WTC11 (cell line): ENCODE measurements around the gene KHDC1. TPM values are rescaled to one million over a fixed set of nuclear protein-coding genes. Genes with fewer than 3 reads are reported as not detected.
A peak's percentile ranks its signal among the peaks of the same experiment; 100 is the strongest.

Experiments used
- ATAC-seq: fragments of 200-7000 bp; cut with Tn5 transposase; 2 replicates; pipeline ENCODE4 v1.10.0; 2021; ENCODE audit warnings: mild to moderate bottlenecking, moderate library complexity
- CTCF ChIA-PET: fragments of 300-600 bp; sonication (Branson Sonifier 250); formaldehyde crosslinking; loops from one replicate; lab custom pipeline; 2021; ENCODE audit warnings: antibody characterized with exemption; lab: Charles Lee
- POLR2A ChIA-PET: fragments of 350-600 bp; sonication (Branson Sonifier 250); formaldehyde crosslinking; loops from one replicate; lab custom pipeline; 2021; ENCODE audit warnings: antibody characterized with exemption; lab: Charles Lee
- DNase-seq: peaks from one replicate; pipeline ENCODE4 v3.0.0; 2021; ENCODE audit warnings: low spot score
- H3K27ac Mint-ChIP-seq: 2 replicates; pipeline ENCODE4 v1.8.0; 2021; ENCODE audit warnings: mixed read lengths
- H3K27me3 Mint-ChIP-seq: 2 replicates; pipeline ENCODE4 v1.8.0; 2021; ENCODE audit warnings: low read depth, mild to moderate bottlenecking, moderate library complexity, mixed read lengths
- H3K36me3 Mint-ChIP-seq: 2 replicates; pipeline ENCODE4 v1.8.0; 2021; ENCODE audit warnings: mixed read lengths
- H3K4me1 Mint-ChIP-seq: 2 replicates; pipeline ENCODE4 v1.8.0; 2022; ENCODE audit warnings: mixed read lengths
- H3K4me3 Mint-ChIP-seq: 2 replicates; pipeline ENCODE4 v1.8.0; 2021; ENCODE audit warnings: mild to moderate bottlenecking, moderate library complexity, mixed read lengths
- H3K9me3 Mint-ChIP-seq: 2 replicates; pipeline ENCODE4 v1.8.0; 2021; ENCODE audit warnings: mixed read lengths
- ARID4B ChIP-seq: sonication (generic); formaldehyde crosslinking; IDR thresholded peaks from 2 replicates; pipeline ENCODE4 v1.8.0; 2023; ENCODE audit warnings: missing genetic modification reagents, mild to moderate bottlenecking, borderline replicate concordance
- CREM ChIP-seq: sonication (generic); formaldehyde crosslinking; IDR thresholded peaks from 2 replicates; pipeline ENCODE4 v1.8.1; 2022; ENCODE audit warnings: mild to moderate bottlenecking, missing genetic modification reagents, moderate library complexity
- ESRRA ChIP-seq: sonication (generic); formaldehyde crosslinking; IDR thresholded peaks from 2 replicates; pipeline ENCODE4 v1.8.1; 2022; ENCODE audit warnings: mild to moderate bottlenecking, missing genetic modification reagents, borderline replicate concordance
- ETV6 ChIP-seq: sonication (generic); formaldehyde crosslinking; IDR thresholded peaks from 2 replicates; pipeline ENCODE4 v1.8.1; 2022; ENCODE audit warnings: mild to moderate bottlenecking, missing genetic modification reagents
- FOXJ3 ChIP-seq: sonication (generic); formaldehyde crosslinking; IDR thresholded peaks from 2 replicates; pipeline ENCODE4 v1.9.0; 2021; ENCODE audit warnings: missing genetic modification reagents, mild to moderate bottlenecking, borderline replicate concordance
- KAT7 ChIP-seq: sonication (generic); formaldehyde crosslinking; IDR thresholded peaks from 2 replicates; pipeline ENCODE4 v1.8.1; 2023; ENCODE audit warnings: missing genetic modification reagents, mild to moderate bottlenecking, borderline replicate concordance
- MXD4 ChIP-seq: fragments of 250-450 bp; sonication (Bioruptor Pico); IDR thresholded peaks from 2 replicates; pipeline ENCODE4 v1.8.0; 2021; ENCODE audit warnings: mild to moderate bottlenecking, moderate library complexity, borderline replicate concordance
- OVOL2 ChIP-seq: fragments of 250-450 bp; sonication (Bioruptor Pico); IDR thresholded peaks from 2 replicates; pipeline ENCODE4 v1.9.0; 2021; ENCODE audit warnings: mild to moderate bottlenecking, borderline replicate concordance
- STAT6 ChIP-seq: sonication (generic); formaldehyde crosslinking; conservative IDR thresholded peaks from 2 replicates; pipeline ENCODE4 v1.8.1; 2023; ENCODE audit warnings: mild to moderate bottlenecking, low read depth, missing genetic modification reagents, moderate library complexity
- ZBTB21 ChIP-seq: sonication (generic); formaldehyde crosslinking; IDR thresholded peaks from 2 replicates; pipeline ENCODE4 v1.8.1; 2023; ENCODE audit warnings: mild to moderate bottlenecking, missing genetic modification reagents, borderline replicate concordance
- total RNA-seq: library from RNA; stranded (reverse); gene quantifications from 3 replicates; pipeline ENCODE4 v1.2.3, GENCODE V29; 2021
- TF ChIP-seq, protein P1 (sequence below): fragments of 250-450 bp; sonication (Bioruptor Pico); IDR thresholded peaks from 2 replicates; pipeline ENCODE4 v1.9.0; 2021; ENCODE audit warnings: mild to moderate bottlenecking
- TF ChIP-seq, protein P2 (sequence below): fragments of 250-450 bp; sonication (Bioruptor Pico); IDR thresholded peaks from 2 replicates; pipeline ENCODE4 v1.8.0; 2021; ENCODE audit warnings: mild to moderate bottlenecking
- TF ChIP-seq, protein P3 (sequence below): sonication (generic); formaldehyde crosslinking; IDR thresholded peaks from 2 replicates; pipeline ENCODE4 v1.8.1; 2023; ENCODE audit warnings: mild to moderate bottlenecking, moderate library complexity, missing genetic modification reagents
- TF ChIP-seq, protein P4 (sequence below): sonication (generic); formaldehyde crosslinking; IDR thresholded peaks from 2 replicates; pipeline ENCODE4 v1.8.1; 2023; ENCODE audit warnings: mild to moderate bottlenecking, missing genetic modification reagents, borderline replicate concordance

The KHDC1 gene
- total RNA-seq, 1 experiment from 2014 or later = 8.9 TPM

DNA sequence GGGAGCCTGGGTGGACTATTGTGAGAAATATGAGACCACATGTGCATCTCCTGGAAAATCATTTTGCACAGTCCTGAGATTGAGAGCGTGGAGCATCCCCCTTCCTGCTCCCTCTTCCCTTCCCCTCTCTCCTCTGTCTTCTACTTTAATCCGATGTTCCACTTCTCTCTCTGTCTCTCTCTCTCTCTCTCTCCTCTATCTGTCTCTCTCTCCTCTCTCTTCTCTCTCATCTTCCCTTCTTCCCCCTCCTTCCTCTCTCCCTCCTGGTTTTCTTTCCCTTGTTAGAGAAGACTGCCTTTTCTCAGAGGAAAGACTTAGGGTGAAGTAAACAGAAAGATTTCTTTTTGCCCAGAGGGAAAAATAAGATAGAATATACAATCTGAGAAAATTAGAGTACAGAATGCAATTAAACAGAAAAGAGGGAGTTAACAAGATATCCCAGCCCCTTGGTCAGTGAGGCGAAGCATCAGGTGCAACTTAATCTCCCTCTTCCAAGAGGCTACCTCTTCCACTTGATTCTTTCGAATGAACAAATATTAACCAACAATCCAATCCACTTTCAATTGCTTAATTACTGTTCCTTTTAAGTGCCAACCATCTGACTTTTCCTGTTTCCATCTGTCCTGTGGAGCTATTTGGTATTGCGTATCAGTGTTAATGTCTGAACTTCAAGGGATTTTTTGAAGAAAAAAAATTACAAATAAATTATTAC, 14.6 kb downstream of the KHDC1 start:
- H3K27me3 Mint-ChIP-seq = no peaks in the 10 kb centered on the region
- TF ChIP-seq, protein P1, sequence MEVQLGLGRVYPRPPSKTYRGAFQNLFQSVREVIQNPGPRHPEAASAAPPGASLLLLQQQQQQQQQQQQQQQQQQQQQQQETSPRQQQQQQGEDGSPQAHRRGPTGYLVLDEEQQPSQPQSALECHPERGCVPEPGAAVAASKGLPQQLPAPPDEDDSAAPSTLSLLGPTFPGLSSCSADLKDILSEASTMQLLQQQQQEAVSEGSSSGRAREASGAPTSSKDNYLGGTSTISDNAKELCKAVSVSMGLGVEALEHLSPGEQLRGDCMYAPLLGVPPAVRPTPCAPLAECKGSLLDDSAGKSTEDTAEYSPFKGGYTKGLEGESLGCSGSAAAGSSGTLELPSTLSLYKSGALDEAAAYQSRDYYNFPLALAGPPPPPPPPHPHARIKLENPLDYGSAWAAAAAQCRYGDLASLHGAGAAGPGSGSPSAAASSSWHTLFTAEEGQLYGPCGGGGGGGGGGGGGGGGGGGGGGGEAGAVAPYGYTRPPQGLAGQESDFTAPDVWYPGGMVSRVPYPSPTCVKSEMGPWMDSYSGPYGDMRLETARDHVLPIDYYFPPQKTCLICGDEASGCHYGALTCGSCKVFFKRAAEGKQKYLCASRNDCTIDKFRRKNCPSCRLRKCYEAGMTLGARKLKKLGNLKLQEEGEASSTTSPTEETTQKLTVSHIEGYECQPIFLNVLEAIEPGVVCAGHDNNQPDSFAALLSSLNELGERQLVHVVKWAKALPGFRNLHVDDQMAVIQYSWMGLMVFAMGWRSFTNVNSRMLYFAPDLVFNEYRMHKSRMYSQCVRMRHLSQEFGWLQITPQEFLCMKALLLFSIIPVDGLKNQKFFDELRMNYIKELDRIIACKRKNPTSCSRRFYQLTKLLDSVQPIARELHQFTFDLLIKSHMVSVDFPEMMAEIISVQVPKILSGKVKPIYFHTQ = no peak
- no peak for TF ChIP-seq FOXJ3 (CRISPR knock-in tag)
- TF ChIP-seq ZBTB21 (CRISPR knock-in tag) = no peak
- no peak for TF ChIP-seq ARID4B (CRISPR knock-in tag)
- TF ChIP-seq MXD4 = no peak
- TF ChIP-seq, protein P2, sequence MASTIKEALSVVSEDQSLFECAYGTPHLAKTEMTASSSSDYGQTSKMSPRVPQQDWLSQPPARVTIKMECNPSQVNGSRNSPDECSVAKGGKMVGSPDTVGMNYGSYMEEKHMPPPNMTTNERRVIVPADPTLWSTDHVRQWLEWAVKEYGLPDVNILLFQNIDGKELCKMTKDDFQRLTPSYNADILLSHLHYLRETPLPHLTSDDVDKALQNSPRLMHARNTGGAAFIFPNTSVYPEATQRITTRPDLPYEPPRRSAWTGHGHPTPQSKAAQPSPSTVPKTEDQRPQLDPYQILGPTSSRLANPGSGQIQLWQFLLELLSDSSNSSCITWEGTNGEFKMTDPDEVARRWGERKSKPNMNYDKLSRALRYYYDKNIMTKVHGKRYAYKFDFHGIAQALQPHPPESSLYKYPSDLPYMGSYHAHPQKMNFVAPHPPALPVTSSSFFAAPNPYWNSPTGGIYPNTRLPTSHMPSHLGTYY (CRISPR knock-in tag) = no peak
- TF ChIP-seq, protein P3, sequence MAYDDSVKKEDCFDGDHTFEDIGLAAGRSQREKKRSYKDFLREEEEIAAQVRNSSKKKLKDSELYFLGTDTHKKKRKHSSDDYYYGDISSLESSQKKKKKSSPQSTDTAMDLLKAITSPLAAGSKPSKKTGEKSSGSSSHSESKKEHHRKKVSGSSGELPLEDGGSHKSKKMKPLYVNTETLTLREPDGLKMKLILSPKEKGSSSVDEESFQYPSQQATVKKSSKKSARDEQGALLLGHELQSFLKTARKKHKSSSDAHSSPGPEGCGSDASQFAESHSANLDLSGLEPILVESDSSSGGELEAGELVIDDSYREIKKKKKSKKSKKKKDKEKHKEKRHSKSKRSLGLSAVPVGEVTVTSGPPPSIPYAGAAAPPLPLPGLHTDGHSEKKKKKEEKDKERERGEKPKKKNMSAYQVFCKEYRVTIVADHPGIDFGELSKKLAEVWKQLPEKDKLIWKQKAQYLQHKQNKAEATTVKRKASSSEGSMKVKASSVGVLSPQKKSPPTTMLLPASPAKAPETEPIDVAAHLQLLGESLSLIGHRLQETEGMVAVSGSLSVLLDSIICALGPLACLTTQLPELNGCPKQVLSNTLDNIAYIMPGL (CRISPR knock-in tag) = no peak
- TF ChIP-seq, all 79 proteins: peak for 0
- ChIA-PET POLR2A (interaction anchor here (0.7 kb wide), 1 partner anchor 31 kb away, joined by 6 read pairs; no protein-coding TSS in a partner anchor), CTCF (interaction anchor here (0.7 to 1.2 kb wide), 3 partner anchors 28 to 140 kb away, joined by 3 to 6 read pairs (median 5); no protein-coding TSS in a partner anchor)
- H3K4me3 Mint-ChIP-seq = no peak overlapping the region
- H3K36me3 Mint-ChIP-seq = no peaks in the 10 kb centered on the region
- DNase-seq = no peak
- no peak for ATAC-seq
- H3K27ac Mint-ChIP-seq = 0 out of 2 replicates have a peak overlapping the region, but pooled peaks have one; percentile 57
- H3K9me3 Mint-ChIP-seq = no peaks in the 10 kb centered on the region; the same call in 1 of the 2 replicates
- peaks cover 9% of the 10 kb centered on the region for H3K4me1 Mint-ChIP-seq

- ChIA-PET POLR2A (no interaction called here), CTCF (no interaction called here)
- Mint-ChIP-seq H3K36me3 (no peaks in the 10 kb centered on the region), H3K4me1 (no peaks in the 10 kb centered on the region), H3K4me3 (no peak overlapping the region), H3K9me3 (no peaks in the 10 kb centered on the region; the same call in 1 of the 2 replicates), H3K27ac (no peak overlapping the region), H3K27me3 (no peaks in the 10 kb centered on the region)
- ATAC-seq (no peak), DNase-seq (no peak)
- no peak for TF ChIP-seq STAT6 (CRISPR knock-in tag)
- TF ChIP-seq CREM = no peak
- TF ChIP-seq, protein P4, sequence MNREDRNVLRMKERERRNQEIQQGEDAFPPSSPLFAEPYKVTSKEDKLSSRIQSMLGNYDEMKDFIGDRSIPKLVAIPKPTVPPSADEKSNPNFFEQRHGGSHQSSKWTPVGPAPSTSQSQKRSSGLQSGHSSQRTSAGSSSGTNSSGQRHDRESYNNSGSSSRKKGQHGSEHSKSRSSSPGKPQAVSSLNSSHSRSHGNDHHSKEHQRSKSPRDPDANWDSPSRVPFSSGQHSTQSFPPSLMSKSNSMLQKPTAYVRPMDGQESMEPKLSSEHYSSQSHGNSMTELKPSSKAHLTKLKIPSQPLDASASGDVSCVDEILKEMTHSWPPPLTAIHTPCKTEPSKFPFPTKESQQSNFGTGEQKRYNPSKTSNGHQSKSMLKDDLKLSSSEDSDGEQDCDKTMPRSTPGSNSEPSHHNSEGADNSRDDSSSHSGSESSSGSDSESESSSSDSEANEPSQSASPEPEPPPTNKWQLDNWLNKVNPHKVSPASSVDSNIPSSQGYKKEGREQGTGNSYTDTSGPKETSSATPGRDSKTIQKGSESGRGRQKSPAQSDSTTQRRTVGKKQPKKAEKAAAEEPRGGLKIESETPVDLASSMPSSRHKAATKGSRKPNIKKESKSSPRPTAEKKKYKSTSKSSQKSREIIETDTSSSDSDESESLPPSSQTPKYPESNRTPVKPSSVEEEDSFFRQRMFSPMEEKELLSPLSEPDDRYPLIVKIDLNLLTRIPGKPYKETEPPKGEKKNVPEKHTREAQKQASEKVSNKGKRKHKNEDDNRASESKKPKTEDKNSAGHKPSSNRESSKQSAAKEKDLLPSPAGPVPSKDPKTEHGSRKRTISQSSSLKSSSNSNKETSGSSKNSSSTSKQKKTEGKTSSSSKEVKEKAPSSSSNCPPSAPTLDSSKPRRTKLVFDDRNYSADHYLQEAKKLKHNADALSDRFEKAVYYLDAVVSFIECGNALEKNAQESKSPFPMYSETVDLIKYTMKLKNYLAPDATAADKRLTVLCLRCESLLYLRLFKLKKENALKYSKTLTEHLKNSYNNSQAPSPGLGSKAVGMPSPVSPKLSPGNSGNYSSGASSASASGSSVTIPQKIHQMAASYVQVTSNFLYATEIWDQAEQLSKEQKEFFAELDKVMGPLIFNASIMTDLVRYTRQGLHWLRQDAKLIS = no peak
- TF ChIP-seq OVOL2 (CRISPR knock-in tag) = no peak
- TF ChIP-seq ESRRA = no peak
- TF ChIP-seq ETV6 = no peak
- no peak for TF ChIP-seq KAT7 (CRISPR knock-in tag)
Observed at GRCh38 chr6:73242001-73242400, 21.0 kb downstream of the KHDC1 start.
